GM13977 (cell line): ENCODE results near the gene FAM118B.

Experiments
- DNase-seq: peaks from one replicate; pipeline ENCODE4 v3.0.0; 2012; ENCODE audit warnings: low spot score
- in situ Hi-C: fragments of 300-500 bp; cut with MboI; formaldehyde crosslinking; loops from one replicate; pipeline ENCODE4 v1.12.0; 2022; ENCODE audit warnings: low sequenced_read_pairs, low pct_unique_long_range_greater_than_20kb, mixed read lengths, inconsistent platforms; ENCODE audit not compliant: unreplicated experiment
- TF ChIP-seq, protein P1 (sequence below): IDR thresholded peaks from 2 replicates; pipeline ENCODE4 v1.5.1; 2012; ENCODE audit warnings: mild to moderate bottlenecking, control low read depth; ENCODE audit not compliant: insufficient read depth; ENCODE audit errors: extremely low read depth, missing control alignments

FAM118B gene

DNA sequence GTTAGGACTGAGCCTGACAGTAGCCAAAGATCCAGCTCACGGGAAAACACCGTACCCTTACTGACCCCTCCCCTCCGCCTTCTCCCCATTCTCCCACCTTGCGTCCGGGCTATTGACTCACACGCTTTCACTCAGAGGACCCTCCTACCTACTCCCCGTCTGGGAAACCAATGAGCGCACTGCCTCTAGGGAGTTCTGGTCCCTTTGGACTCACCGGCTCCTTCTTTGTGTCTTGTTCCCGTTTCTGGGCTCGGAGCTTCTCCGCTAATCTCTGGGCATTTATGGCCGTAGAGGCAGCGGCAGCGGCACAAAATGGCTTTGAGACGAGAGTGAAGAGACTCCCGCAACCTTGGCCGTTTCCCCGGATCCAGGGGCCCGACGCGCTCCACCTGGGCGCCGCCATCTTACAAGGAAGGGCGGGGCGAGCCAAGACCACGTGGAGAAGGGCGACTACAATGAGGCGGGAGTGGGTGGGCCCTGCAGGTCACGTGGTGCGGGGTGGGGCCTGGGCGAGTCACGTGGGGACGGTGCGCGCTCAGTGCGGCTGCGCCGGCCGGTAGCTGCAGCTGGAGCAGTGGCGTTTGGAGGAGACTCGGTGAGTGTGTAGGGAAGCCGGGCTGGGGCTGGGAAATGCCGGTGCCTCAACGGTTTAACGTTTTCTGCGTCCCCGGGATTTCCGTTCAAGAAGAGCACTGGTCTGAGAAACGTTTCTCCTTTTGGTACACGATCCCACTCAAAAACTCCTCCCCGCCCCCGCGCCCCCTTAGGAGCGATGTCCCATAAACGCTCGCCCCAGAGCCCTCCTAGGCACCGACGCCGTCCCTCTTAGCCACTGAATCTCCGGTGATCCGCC, at the start of gene FAM118B, which contains the start of gene RPUSD4:
FAM118B (plus strand) TSS at position 547 of the 853 bp plus-strand sequence. CDS start 23,220 bp downstream, outside the sequence.
RPUSD4 (minus strand) TSS at position 415 of the 853 bp plus-strand sequence; CDS start at position 403, 12 bp downstream.
- DNase-seq: peak; percentile 97
- in situ Hi-C loops: no loop called here
- TF ChIP-seq, protein P1, sequence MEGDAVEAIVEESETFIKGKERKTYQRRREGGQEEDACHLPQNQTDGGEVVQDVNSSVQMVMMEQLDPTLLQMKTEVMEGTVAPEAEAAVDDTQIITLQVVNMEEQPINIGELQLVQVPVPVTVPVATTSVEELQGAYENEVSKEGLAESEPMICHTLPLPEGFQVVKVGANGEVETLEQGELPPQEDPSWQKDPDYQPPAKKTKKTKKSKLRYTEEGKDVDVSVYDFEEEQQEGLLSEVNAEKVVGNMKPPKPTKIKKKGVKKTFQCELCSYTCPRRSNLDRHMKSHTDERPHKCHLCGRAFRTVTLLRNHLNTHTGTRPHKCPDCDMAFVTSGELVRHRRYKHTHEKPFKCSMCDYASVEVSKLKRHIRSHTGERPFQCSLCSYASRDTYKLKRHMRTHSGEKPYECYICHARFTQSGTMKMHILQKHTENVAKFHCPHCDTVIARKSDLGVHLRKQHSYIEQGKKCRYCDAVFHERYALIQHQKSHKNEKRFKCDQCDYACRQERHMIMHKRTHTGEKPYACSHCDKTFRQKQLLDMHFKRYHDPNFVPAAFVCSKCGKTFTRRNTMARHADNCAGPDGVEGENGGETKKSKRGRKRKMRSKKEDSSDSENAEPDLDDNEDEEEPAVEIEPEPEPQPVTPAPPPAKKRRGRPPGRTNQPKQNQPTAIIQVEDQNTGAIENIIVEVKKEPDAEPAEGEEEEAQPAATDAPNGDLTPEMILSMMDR: no peak

- no peak for DNase-seq
- TF ChIP-seq, protein P1: no peak
- in situ Hi-C loops: no loop called here
These were observed 49.1 kb upstream of the FAM118B start for GRCh38 chr11:126162306-126163030.

DNA sequence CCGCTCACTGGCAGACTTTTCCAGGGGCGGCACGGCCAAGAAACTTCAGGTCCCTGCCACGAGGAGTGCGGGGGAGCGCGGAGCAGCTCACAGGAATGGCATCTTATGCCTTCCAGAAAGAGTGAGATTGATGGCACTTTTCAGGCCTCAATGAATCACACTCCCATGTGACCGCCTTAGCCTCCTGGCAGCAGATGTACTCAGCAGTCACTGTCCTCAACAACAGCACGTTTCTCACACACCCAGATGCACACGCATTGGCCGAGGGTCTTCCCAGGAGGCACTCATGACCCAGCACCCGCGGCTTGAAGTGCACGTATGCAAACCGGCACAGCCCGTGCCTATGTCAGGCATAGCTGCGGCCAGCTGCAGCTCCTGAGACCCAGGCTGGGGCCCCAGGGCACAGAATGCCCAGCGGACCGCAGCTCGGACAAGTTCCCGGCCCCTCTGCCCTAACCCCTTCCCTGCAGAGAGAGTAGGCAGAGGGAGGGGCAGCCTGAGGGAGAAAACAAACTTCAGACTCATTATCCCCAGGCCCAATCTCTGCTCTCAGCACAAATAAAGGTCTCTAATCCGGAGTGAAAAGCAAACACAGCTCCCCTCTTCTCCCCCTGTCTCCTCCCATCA, 48.4 kb upstream of the FAM118B start:
- TF ChIP-seq, protein P1: no peak
- in situ Hi-C loops: no loop called here
- no peak for DNase-seq

- no peak for DNase-seq
- in situ Hi-C loops: no loop called here
- TF ChIP-seq, protein P1: no peak
These were observed 47.8 kb upstream of the FAM118B start for GRCh38 chr11:126163779-126164178.

- in situ Hi-C loops: no loop called here
- DNase-seq: no peak
- TF ChIP-seq, protein P1: no peak
These were observed 46.8 kb upstream of the FAM118B start for GRCh38 chr11:126164781-126165180.

GRCh38 chr11:126165311-126165720, 46.3 kb upstream of the FAM118B start:
- DNase-seq: no peak
- TF ChIP-seq, protein P1: no peak
- in situ Hi-C loops: no loop called here
